ENCODE measurements around the gene FOXJ2.

DNA sequence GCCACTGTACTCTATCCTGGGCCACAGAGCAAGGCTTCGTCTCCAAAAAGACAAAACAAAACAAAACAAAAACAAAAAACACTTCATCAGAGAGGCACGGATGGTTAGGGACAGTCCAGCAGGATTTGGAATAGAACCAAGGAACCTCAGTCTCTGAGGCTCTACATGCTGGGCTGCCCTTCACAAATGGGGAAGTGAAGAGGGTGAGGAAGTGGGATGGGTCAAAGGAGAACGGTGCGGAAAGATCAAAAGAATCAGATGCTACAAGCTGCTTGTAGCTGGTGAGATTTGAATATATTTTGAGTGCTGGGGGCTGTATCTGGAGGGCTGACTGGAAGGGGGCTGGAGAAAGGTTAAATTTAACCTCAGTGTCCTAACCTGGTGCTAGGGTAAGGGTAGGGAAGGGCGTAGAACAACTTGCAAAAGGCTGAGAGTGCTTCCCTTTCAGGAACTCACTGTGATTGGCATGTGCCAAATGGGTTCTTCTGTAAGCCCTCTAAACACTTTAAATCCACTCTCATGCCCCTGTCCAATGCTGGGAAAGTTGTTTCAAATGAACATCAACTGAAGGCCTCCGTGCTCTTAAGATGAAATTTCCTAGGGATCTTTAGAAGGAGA lies 4.6 kb downstream of the FOXJ2 start:
- TF ChIP-seq, protein P1, sequence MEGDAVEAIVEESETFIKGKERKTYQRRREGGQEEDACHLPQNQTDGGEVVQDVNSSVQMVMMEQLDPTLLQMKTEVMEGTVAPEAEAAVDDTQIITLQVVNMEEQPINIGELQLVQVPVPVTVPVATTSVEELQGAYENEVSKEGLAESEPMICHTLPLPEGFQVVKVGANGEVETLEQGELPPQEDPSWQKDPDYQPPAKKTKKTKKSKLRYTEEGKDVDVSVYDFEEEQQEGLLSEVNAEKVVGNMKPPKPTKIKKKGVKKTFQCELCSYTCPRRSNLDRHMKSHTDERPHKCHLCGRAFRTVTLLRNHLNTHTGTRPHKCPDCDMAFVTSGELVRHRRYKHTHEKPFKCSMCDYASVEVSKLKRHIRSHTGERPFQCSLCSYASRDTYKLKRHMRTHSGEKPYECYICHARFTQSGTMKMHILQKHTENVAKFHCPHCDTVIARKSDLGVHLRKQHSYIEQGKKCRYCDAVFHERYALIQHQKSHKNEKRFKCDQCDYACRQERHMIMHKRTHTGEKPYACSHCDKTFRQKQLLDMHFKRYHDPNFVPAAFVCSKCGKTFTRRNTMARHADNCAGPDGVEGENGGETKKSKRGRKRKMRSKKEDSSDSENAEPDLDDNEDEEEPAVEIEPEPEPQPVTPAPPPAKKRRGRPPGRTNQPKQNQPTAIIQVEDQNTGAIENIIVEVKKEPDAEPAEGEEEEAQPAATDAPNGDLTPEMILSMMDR (IDR thresholded peaks at IDR 0.05), result no peak
- no peak for TF ChIP-seq POLR2AphosphoS5 (IDR thresholded peaks at IDR 0.05; ENCODE audit: insufficient read depth in 1 of 2, low read depth in 1 of 2)
